ENCODE data around the gene SH3PXD2A. TPM values are rescaled to one million over a fixed set of nuclear protein-coding genes. Genes with fewer than 3 reads are reported as not detected.
"Not testable (repeated sequence)": the region's sequence is repeated elsewhere in the genome, so short reads cannot be mapped to it uniquely, and the experiment has no call there.

Gene SH3PXD2A
- total RNA-seq, 4 donors from 2014 or later = 35.0 to 54.8 (median 45.4) TPM

DNA sequence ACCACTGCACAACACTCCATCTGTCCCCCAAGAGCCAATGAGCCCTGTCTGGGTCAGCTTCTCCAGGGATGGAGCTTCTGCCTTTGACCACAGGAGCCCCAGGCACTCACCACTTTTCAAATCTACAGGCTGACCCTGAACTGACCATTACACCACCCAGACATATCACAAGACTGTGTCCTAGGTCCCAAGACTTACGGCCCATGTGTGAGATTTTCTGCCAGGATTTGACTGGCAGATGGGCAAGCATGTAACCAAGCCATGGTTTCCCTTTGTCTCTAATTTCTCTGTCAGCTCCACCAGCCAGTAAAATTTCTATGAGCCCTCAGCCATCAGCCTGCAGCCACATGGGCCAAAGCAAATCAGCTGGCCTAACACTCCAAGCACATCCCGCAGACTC, 92.5 kb downstream of the SH3PXD2A start:
- no peak for DNase-seq (ENCODE audit: low spot score in 2 of 2)
- intact Hi-C loops (cut with DNase I; ENCODE audit: low total_unique reads) = no loop called here
- 85 to 94% methylated on average over 2 of the region's 2 CpGs for WGBS, 2 donors
- TF ChIP-seq POLR2A (IDR thresholded peaks at IDR 0.05) = no peak
- TF ChIP-seq, protein P1, sequence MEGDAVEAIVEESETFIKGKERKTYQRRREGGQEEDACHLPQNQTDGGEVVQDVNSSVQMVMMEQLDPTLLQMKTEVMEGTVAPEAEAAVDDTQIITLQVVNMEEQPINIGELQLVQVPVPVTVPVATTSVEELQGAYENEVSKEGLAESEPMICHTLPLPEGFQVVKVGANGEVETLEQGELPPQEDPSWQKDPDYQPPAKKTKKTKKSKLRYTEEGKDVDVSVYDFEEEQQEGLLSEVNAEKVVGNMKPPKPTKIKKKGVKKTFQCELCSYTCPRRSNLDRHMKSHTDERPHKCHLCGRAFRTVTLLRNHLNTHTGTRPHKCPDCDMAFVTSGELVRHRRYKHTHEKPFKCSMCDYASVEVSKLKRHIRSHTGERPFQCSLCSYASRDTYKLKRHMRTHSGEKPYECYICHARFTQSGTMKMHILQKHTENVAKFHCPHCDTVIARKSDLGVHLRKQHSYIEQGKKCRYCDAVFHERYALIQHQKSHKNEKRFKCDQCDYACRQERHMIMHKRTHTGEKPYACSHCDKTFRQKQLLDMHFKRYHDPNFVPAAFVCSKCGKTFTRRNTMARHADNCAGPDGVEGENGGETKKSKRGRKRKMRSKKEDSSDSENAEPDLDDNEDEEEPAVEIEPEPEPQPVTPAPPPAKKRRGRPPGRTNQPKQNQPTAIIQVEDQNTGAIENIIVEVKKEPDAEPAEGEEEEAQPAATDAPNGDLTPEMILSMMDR (IDR thresholded peaks at IDR 0.05) = no peak
- H3K4me3 ChIP-seq (ENCODE audit: low read depth, poor library complexity, severe bottlenecking) = no peak overlapping the region

DNA sequence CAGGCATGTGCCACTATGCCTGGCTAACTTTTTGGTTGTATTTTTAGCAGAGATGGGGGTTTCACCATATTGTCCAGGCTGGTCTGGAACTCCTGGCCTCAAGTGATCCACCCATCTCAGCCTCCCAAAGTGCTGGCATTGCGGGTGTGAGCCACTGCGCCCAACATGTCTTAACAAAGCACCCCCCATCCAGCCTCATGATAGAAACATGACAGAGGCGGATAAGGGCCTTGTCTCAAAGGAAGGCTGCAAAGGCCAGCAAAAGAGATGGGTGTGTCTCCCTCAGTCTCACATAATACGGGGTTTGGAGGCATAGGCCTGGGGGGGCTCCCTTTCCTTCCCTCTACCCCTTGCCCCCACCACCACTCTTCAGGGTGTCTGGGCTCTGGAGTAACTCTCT, 93.2 kb downstream of the SH3PXD2A start:
- intact Hi-C loops (cut with DNase I; ENCODE audit: low total_unique reads) = no loop called here
- WGBS, 2 donors = 67 to 73% methylated on average over 2 to 4 of the region's 4 CpGs
- H3K4me3 ChIP-seq (ENCODE audit: low read depth, poor library complexity, severe bottlenecking) = no peak overlapping the region
- DNase-seq (ENCODE audit: low spot score in 2 of 2) = no peak
- TF ChIP-seq, protein P1 (IDR thresholded peaks at IDR 0.05) = no peak
- TF ChIP-seq POLR2A (IDR thresholded peaks at IDR 0.05) = no peak

DNA sequence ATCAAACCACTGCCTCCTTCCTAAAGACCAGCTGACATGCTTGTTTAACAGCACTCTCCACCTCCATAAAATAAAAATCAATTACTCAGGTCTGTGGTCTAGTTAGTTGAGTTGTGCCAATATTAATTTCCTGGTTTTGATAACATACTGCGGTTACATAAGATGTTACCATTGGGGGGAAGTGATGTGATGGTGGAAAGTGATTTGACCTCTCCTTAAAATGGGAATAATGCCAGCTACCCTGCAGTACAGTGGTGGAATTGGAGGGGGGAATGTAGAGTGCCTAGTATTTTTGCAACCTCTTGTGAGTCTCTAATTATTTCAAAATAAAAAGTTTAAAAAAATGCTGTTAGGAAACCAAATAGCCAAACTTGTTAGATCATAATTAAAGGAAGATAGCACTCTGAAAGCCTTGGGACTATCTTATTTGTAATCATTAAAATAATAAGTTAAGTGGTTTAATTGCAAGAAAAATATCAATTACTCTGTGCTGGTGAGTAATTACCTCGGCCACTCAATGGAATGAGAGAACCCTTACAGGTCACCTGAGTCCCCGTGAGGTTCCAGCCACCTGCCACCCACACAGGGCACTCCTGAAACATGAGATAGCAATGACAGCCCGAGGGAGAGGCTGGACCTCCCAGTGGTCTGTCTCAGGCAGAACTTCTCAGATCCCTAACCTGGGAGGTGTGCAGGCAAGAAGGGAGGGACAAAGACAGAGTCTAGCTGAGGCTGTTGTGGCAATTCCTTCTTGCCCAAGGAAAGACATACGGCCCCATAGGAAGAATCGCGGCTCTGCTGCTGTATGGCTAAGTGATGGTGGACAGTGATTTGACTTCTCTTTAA, 94.1 kb downstream of the SH3PXD2A start:
- WGBS, 2 donors = 75 to 76% methylated on average over 7 of the region's 7 CpGs
- intact Hi-C loops (cut with DNase I; ENCODE audit: low total_unique reads) = no loop called here
- TF ChIP-seq POLR2A (IDR thresholded peaks at IDR 0.05) = no peak
- TF ChIP-seq, protein P1 (IDR thresholded peaks at IDR 0.05) = no peak
- no peak for DNase-seq (ENCODE audit: low spot score in 2 of 2)
- no peak overlapping the region for H3K4me3 ChIP-seq (ENCODE audit: low read depth, poor library complexity, severe bottlenecking)

- DNase-seq (ENCODE audit: low spot score in 2 of 2); H3K4me3 ChIP-seq (ENCODE audit: low read depth, poor library complexity, severe bottlenecking); intact Hi-C loops (cut with DNase I; ENCODE audit: low total_unique reads): not testable (repeated sequence)
- WGBS, 2 donors = 93 to 96% methylated on average over 3 of the region's 3 CpGs
Observed at GRCh38 chr10:103760233-103760632, 95.1 kb downstream of the SH3PXD2A start.

- no peak for DNase-seq (ENCODE audit: low spot score in 2 of 2)
- H3K4me3 ChIP-seq (ENCODE audit: low read depth, poor library complexity, severe bottlenecking) = no peak overlapping the region
- WGBS, 2 donors = 17 to 32% methylated on average over 10 of the region's 10 CpGs
- TF ChIP-seq, protein P1 (IDR thresholded peaks at IDR 0.05) = no peak
- no peak for TF ChIP-seq POLR2A (IDR thresholded peaks at IDR 0.05)
- intact Hi-C loops (cut with DNase I; ENCODE audit: low total_unique reads) = no loop called here
Observed at GRCh38 chr10:103759100-103759781, 96.1 kb downstream of the SH3PXD2A start.

- intact Hi-C loops (cut with DNase I; ENCODE audit: low total_unique reads) = no loop called here
- 63 to 71% methylated on average over 2 of the region's 2 CpGs for WGBS, 2 donors
- no peak for DNase-seq (ENCODE audit: low spot score in 2 of 2)
- no peak overlapping the region for H3K4me3 ChIP-seq (ENCODE audit: low read depth, poor library complexity, severe bottlenecking)
- TF ChIP-seq POLR2A (IDR thresholded peaks at IDR 0.05) = no peak
Observed at GRCh38 chr10:103758294-103758681, 97.1 kb downstream of the SH3PXD2A start.
